ENCODE results near the gene ENTPD6.
A peak's percentile ranks its signal among the peaks of the same experiment; 100 is the strongest.
"Not testable (repeated sequence)": the region's sequence is repeated elsewhere in the genome, so short reads cannot be mapped to it uniquely, and the experiment has no call there.

ENTPD6 gene

DNA sequence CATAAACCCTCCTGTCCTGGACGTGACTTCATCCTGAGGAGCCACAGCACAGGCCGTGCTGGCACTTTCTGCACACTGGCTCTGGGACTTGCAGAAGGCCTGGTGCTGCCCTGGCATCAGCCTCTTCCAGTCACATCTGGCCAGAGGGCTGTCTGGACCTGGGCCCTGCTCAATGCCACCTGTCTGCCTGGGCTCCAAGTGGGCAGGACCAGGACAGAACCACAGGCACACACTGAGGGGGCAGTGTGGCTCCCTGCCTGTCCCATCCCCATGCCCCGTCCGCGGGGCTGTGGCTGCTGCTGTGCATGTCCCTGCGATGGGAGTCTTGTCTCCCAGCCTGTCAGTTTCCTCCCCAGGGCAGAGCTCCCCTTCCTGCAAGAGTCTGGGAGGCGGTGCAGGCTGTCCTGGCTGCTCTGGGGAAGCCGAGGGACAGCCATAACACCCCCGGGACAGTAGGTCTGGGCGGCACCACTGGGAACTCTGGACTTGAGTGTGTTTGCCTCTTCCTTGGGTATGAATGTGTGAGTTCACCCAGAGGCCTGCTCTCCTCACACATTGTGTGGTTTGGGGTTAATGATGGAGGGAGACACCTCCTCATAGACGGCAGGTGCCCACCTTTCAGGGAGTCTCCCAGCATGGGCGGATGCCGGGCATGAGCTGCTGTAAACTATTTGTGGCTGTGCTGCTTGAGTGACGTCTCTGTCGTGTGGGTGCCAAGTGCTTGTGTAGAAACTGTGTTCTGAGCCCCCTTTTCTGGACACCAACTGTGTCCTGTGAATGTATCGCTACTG, 30.3 kb downstream of the ENTPD6 start:
- no peak for DNase-seq

DNA sequence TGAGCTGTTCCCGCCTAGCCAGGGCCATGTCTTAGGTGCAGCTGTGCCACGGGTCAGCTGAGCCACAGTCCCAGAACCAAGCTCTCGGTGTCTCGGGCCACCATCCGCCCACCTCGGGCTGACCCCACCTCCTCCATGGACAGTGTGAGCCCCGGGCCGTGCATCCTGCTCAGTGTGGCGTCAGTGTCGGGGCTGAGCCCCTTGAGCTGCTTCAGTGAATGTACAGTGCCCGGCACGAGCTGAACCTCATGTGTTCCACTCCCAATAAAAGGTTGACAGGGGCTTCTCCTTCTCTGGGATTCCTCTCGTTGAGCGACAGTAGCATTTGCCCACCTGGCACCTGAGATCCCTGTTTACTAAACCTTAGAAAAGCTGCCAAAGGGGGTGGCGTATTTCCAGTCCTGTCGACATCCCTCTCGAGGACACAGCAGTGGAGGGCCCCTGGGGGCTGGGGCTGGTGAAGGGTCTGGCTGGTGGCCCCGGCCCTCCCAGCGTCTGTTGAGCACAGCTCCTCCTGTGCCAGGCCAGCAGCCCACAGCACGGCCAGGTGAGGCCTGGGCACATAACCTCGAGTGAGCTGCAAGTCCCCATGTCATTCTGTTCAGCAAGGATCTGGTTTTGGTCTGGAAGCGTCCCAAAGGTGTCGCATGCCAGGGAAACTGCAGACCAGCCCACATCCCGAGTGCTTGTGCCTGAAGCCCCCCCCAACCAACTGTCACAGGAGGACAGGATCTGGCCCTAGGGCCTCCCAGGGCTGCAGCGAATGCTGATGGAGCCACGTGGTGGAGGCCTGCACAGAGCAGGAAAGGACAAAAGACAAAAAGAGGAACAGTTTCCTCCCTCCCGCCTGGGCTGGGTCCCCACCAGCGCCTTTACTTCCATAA, 31.2 kb downstream of the ENTPD6 start:
- DNase-seq, result peak; percentile 15

DNA sequence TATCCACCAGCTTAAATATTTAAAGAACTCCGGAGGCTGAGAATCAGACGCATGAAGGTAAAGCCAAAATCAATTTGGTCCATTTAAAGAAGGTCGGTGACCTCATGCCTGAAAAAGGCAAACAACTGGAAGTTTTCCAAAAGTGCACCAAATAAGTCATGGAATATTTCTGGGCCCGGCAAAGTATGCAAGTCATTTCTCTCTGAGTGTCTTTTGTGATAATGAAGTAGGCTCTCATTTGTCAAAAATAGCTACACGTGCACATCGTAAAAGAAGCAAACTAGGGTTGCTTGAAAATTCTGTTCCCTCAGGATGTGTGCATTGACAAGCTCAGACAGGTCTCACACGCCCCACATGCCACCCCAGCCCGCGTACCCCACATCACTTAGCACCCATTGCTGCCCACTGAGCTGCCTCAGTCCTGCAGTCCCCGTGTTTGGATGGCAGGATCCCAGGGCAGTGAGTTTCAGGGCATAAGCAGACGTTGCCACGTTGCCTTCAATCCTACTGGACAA, 31.9 kb downstream of the ENTPD6 start:
- DNase-seq, result no peak

DNA sequence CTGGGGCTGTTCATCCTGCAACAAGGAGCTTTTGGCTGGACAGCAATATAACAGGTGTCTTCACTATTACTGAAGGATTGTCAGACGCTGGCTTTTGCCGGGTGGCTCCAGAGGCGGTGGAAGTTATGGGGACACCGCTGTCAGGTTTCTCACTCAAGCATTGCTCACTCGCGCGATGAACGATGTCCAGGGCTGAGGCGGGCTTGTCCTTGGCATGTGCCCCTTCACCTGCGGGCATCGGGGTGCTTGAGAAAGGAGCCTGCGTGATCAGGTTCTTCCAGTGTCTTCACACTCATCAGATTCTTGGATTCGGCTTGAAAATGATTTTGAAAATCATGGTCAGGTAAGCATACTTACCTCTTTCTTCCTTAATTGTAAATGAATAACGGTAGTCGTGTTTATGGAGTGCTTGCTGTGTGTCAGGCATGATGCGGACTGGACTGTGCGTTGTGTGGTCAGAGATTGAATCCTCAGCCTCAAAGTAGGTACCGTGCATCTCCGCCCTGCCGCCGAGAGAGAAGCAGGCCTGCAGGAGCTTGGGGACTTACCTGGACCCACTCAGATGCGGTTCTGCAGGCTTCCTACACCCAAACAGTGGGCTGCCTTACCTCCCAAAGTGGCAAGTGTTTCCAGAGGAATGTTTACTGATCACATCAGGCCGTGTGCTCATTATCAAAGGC, 34.1 kb downstream of the ENTPD6 start:
- no peak for DNase-seq

DNA sequence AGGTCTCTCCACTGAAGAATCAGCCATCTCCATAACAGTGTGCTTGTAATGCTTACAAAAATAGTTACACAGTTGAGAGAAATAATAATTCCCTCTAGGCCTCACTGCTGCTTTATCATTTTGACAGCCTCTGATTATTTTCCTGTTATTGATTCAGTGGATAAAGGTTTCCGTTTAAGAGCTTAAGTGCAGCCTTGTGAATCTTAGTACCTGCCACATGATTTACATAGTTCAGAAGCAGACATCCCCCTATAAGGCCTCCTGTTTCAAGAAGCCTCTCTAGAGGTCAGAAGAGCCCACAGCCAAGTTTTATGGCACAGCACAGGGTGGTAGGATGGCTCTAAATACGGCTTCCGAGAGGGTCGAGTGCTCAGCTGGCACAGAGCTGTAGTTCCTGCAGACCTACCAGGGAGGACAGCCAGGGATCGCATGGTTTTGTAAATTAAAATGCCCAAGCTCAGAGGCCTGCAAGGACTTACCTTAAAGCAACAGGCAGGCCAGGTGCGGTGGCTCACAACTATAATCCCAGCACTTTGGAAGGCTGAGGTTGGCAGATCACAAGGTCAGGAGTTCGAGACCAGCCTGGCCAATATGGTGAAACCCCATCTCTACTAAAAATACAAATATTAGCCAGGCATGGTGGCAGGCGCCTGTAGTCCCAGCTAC, 34.8 kb downstream of the ENTPD6 start:
- no peak for DNase-seq

DNA sequence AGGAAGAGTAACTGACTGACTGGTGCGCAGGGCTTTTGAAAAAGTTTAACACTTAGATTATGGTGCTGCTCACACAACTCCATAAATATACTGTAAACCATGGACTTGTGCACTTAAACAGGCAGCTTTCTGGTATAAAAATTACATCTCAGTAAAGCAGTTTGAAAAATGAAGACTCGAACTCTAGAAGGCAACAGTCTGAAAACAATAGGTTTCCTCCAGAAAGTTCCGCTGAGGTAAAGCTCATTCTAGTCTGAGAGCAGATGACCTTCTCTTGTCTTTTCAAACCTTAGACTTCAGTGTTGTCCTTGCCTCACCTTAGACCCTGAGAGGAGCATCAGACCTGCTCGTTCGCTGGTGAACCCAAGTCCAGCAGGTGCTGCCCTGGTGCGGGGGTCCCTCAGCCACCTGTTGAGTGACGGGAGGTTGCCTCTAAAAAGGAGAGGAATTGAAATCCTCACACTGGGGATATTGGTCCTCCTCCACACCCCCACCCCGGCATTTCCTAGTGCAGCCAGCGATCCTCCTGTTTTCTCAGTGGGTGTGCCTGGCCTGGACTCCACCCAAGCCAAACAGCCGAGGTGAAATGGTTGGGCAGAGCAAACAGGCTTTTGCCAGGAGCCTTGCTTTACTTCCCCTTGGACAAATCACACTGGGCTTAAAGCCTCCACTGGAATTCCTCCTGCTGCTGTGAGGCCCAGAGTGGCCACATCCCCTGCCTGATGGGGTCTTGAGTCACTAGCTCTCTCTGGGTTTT, 37.7 kb downstream of the ENTPD6 start:
- DNase-seq, result no peak

DNA sequence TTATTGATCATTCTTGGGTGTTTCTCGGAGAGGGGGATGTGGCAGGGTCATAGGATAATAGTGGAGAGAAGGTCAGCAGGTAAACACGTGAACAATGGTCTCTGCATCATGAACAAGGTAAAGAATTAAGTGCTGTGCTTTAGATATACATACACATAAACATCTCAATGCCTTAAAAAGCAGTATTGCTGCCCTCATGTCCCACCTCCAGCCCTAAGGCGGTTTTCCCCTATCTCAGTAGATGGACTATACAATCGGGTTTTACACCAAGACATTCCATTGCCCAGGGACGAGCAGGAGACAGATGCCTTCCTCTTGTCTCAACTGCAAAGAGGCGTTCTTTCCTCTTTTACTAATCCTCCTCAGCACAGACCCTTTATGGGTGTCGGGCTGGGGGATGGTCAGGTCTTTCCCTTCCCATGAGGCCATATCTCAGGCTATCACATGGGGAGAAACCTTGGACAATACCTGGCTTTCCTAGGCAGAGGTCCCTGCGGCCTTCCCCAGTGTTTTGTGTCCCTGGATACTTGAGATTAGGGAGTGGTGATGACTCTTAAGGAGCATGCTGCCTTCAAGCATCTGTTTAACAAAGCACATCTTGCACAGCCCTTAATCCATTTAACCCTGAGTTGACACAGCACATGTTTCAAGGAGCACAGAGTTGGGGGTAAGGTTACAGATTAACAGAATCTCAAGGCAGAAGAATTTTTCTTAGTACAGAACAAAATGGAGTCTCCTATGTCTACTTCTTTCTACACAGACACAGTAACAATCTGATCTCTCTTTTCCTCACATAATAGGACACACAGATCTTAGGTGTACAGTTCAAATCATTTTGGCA, 38.7 kb downstream of the ENTPD6 start:
- DNase-seq, result not testable (repeated sequence)

DNA sequence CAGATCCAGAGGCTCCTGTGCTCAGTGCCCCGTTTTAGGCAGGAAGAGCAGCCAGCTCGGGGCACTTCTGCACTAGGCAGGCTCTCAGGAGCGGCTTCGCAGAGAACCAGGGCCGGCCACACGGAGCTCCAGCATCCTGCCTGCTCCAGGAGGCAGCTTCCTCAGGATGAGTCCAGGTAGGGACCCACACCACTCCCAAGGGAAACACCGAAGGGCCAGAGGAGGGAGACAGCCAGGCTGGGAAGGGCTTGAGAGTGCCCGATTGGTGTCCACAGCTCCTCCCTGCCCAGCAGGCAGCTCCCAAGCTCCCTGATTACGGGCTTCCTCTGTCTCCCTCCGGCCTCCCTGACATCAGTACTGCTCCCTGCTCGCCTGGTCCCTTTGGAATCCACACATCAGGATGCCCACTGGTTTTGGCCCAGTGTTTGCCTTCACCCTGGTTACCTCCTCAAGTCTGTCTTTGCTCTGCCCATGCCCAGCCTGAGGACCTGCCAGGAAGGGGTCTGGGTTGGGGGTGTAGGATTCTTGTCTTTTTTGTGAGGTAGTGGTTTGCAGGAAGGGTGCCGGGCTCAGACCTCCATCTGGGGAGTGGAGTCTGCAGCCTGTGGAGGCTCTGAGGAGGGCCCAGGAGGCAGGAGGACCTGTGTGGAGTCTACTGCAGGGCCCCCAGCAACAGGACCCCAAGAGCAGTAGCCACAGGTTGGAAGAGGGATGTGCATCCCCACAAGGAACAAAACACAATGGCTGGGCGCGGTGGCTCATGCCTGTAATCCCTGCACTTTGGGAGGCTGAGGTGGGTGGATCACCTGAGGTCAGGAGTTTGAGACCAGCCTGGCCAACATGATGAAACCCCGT, 41.2 kb downstream of the ENTPD6 start:
- no peak for DNase-seq

DNA sequence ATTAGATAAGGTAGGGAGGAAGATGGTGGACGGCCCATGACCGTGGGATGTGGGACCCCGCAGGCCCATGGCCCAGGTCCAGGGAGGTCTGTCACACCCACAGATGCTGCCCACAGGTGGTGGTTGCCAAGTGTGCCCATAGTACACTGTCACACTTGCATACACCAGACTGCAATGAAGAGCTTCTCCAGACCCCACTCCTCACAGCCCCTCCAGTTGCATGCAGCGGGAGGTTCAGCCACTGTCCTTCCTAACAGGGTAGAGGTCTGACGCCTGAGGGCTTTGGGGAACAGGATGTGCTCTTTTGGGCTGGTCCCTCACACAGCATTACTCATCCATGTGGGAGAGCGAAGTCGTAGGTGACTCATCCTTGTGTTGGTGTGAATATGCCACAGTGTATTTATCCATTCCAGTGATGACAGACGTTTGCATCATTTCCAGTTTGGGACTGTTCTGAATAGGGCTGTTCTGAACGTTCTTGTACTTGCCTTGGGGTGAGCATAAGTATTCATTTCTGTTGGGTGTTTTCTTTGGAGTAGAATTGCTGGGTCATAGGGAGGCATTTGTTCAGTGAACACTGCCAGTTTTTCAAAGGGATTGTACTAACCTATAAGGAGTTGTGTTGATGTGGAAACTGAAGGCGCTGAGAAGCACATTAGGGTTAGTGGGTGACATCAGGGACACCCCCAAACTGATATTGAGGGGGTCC, 42.3 kb downstream of the ENTPD6 start:
- DNase-seq, result peak; percentile 51

DNA sequence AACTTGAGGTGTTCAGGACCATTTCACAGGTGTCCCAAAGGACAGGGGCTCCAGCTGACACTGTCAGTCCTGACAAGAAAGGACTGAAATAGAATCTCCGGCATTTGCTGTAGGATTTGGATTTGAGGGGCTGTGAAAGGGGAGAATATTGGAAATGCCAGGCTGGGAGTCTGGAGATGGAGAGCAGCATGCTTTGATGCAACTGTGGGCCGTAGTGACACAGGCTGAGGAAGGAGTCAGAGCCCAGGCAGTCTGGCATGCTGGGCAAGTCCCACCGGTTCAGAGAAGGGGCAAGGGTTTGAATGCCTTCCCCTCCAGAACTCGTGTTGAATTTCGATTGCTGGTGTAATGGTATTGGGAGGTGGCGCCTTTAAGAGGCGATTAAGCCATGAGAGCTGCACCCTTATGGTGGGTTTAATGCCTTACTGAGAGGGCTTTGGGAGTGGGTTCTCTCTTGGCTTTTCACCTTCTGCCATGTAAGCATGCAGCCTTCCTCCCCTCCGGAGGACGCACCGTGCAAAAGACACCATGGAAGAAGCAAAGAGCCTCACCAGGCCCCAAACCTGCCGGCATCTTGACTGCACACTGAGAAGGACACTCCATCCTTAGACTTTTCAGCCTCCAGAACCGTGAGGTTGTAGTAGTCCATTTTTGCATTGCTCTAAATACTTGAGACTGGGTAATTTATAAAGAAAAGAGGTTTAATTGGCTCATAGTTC, 43.0 kb downstream of the ENTPD6 start:
- no peak for DNase-seq

DNA sequence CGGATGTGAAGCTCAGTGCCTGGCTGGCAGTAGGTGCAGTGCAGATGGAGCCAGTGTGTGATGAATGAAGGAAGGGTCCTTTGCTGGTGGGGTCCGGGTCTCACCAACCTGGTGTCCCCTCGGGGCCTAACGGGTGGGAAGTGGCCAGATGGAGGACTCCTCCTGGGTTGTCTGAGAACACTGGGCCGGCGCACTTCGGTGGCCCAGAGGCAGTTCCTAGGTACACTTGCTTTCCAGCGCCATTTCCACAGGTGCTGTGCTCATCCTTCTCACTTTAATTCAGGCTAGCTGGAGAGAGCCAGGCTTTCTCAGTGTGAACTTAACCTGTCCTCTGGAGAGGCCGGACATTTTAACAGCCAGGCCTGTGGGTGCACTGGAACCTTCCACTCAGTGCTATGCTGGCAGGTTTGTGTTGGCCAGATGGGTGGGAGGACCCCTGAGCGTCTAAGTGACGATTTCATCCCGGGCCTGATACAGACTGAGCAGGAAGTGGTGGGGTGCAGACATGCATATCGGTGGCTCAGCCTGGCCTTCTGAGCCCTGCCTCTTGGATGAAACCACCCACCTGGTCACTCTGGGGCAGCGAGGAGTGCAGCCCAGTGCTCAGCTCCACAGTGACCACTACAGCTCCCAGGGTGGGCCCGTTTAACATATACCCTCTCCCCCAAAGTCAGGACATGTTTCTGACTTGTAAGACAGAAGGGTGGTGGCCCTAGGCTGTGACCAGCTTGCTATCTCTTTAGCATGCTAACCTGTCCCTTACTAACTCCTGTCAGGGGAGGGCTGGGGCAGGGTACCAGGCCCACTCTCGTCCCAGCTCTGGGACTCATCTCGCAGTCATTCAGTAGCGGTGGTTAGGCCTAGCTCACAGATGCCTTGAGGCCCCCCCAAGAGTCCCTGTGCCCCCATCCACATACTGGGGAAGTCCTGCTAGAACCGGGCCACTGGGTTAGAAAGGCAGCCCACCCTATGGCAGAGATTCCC, 44.2 kb downstream of the ENTPD6 start:
- DNase-seq, result no peak

DNA sequence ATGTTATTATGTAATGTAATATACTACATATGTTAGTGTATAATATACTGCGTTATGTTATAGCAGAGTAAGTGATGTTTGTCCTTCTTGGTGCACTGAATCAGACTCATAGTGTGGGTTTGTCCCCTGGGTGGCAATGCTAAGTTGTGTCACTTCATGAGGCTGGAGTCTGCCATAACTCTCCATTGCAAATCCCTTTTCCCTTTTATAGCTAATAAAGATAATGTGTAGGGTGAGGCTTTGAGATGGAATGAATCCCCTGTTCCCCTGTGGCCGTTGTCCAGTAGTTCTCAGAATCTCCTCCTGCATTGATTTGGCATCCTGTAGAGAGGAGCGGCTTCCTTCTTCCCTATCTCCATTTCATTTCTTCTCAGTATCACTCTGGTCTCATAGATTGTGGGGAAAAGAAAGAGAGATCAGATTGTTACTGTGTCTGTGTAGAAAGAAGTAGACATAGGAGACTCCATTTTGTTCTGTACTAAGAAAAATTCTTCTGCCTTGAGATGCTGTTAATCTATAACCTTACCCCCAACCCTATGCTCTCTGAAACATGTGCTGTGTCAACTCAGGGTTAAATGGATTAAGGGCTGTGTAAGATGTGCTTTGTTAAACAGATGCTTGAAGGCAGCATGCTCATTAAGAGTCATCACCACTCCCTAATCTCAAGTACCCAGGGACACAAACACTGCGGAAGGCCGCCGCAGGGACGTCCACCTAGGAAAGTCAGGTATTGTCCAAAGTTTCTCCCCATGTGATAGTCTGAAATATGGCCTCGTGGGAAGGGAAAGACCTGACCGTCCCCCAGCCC, 45.5 kb downstream of the ENTPD6 start:
- not testable (repeated sequence) for DNase-seq

DNA sequence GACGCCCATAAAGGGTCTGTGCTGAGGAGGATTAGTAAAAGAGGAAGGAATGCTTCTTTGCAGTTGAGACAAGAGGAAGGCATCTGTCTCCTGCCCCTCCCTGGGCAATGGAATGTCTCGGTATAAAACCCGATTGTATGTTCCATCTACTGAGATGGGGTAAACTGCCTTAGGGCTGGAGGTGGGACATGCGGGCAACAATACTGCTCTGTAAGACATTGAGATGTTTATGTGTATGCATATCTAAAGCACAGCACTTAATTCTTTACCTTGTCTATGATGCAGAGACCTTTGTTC, 46.1 kb downstream of the ENTPD6 start:
- DNase-seq, result not testable (repeated sequence)

DNA sequence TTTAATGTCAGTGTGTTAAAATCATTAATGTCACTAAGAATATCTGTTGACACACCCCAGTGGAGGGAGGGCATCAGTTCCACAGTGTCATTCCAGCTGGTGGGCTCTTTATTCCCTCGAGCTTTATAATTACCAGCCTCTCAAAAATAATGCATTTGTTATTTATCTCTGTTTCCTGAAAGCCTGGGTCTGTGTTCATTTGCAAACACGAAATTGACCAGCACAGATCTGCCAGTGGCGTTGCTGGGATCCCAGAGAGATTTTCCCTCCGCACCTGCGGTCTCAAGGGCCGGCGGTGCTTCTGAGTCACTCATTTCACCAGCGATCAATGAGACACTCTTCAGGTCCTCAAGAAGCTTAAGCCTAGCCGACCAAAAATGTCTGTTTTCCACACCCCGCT, 46.7 kb downstream of the ENTPD6 start:
- DNase-seq, result no peak

DNA sequence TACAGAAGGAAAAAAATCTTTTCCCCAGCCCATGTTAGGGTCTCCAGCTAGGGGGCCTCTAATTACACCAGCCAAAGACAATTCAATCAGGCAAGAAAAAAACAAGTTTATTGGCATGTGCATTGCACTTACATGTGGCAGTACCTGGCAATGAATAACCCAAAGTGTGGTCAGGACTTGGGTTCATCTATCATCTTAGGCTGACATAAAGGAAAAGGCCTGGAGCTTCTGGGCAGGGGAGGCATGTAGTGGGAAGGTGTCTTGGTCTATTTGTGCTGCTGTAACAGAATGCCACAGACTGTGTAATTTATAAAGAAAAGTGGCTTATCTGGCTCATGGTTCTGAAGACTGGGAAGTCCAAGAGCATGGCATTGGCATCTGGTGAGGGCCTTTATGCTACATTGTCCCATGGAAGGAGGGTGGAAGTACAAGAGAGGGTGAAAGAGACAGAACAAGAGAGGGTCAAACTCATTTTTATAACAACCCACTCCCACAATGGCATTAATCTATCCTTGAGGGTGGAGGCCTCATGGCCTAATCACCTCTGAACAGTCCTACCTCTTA, 48.0 kb downstream of the ENTPD6 start:
- no peak for DNase-seq

DNA sequence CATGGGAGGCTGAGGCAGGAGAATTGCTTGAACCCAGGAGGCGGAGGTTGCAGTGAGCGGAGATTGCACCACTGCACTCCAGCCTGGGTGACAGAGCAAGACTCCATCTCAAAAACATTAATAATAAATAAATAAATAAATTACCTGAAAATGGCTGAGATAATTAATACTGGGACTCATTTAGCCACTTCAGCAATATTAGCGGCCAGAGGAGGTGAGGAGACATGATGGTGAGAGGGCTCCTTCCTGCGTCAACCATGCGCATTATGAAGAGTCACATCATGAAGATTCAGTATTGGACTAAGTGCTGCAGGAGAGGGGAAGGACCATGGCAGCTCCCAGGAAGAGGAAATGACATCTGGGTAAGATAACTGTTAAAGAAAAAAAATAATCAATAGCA, 49.5 kb downstream of the ENTPD6 start:
- no peak for DNase-seq

Data from GDM1 (cell line).